OCI-LY3 (cell line): Measurements from ENCODE around the gene PCSK5.
A peak's percentile ranks its signal among the peaks of the same experiment; 100 is the strongest.

Experiments used
- H2AFZ ChIP-seq: fragments of 200-600, 300-600 bp; shearing (Covaris generic); 2 replicates; pipeline ENCODE4 v1.6.0; 2014; ENCODE audit warnings: antibody characterized with exemption, low read depth, low read length
- H3K27ac ChIP-seq: fragments of 200-600, 300-600 bp; sonication (generic); 2 replicates; pipeline ENCODE4 v1.5.1; 2014; ENCODE audit warnings: mild to moderate bottlenecking, low read length, moderate library complexity, mixed read lengths
- H3K27me3 ChIP-seq: fragments of 200-600, 300-600 bp; sonication (generic); 2 replicates; pipeline ENCODE4 v1.6.1; 2014; ENCODE audit warnings: low read depth, low read length, mixed read lengths
- H3K36me3 ChIP-seq: fragments of 200-600, 300-600 bp; sonication (generic); replicated peaks from 2 replicates; pipeline ENCODE3; 2014; ENCODE audit warnings: low read depth, low read length, mixed read lengths
- H3K4me1 ChIP-seq: fragments of 300-600, 200-600 bp; sonication (generic); 2 replicates; pipeline ENCODE4 v1.6.1; 2014; ENCODE audit warnings: low read length, mixed read lengths
- H3K4me2 ChIP-seq: fragments of 200-600, 300-600 bp; sonication (generic); 2 replicates; pipeline ENCODE4 v1.6.1; 2014; ENCODE audit warnings: low read length, mixed read lengths
- H3K4me3 ChIP-seq: fragments of 300-600, 200-600 bp; sonication (generic); 2 replicates; pipeline ENCODE4 v1.5.1; 2014; ENCODE audit warnings: antibody characterized with exemption, mild to moderate bottlenecking, low read length, moderate library complexity
- H3K79me2 ChIP-seq: fragments of 300-600, 200-600 bp; shearing (Covaris generic); 2 replicates; pipeline ENCODE4 v1.6.1; 2014; ENCODE audit warnings: mild to moderate bottlenecking, low read length, mixed read lengths
- H3K9ac ChIP-seq: fragments of 300-600, 200-600 bp; shearing (Covaris generic); 2 replicates; pipeline ENCODE4 v1.6.0; 2014; ENCODE audit warnings: mild to moderate bottlenecking, low read length, moderate library complexity
- H3K9me3 ChIP-seq: fragments of 200-600, 300-600 bp; shearing (Covaris generic); 2 replicates; pipeline ENCODE4 v1.6.1; 2014; ENCODE audit warnings: low read length, mixed read lengths; ENCODE audit not compliant: insufficient read depth
- H4K20me1 ChIP-seq: fragments of 200-600, 300-600 bp; sonication (generic); 2 replicates; pipeline ENCODE4 v1.6.1; 2016; ENCODE audit warnings: low read length, mixed read lengths; ENCODE audit not compliant: insufficient read depth
- CTCF ChIP-seq: fragments of 200-600, 300-600 bp; sonication (generic); IDR thresholded peaks from 2 replicates; pipeline ENCODE4 v1.5.1; 2014; ENCODE audit warnings: antibody characterized with exemption, low read length, low read depth
- EZH2phosphoT487 ChIP-seq: fragments of 200-600 bp; shearing (Covaris generic); IDR thresholded peaks from 2 replicates; pipeline ENCODE4 v1.6.1; 2018; ENCODE audit warnings: antibody characterized with exemption, mixed run types, low read depth

The PCSK5 gene

GRCh38 chr9:76185432-76185831 lies 295.0 kb downstream of the PCSK5 start:
- H3K9me3 ChIP-seq: no peaks in the 10 kb centered on the region
- H3K27me3 ChIP-seq: 0 out of 2 replicates have a peak, but pooled peaks cover 4% of the 10 kb centered on the region
- TF ChIP-seq CTCF (no peak), EZH2phosphoT487 (no peak)
- no peak overlapping the region for H3K9ac ChIP-seq
- H3K27ac ChIP-seq: no peak overlapping the region
- no peaks in the 10 kb centered on the region for H3K4me1 ChIP-seq
- no peak overlapping the region for H2AFZ ChIP-seq
- H4K20me1 ChIP-seq: no peaks in the 10 kb centered on the region
- H3K4me3 ChIP-seq: no peak overlapping the region
- H3K79me2 ChIP-seq: no peaks in the 10 kb centered on the region
- no peaks in the 10 kb centered on the region for H3K36me3 ChIP-seq
- H3K4me2 ChIP-seq: no peak overlapping the region

GRCh38 chr9:76188286-76188685 lies 297.8 kb downstream of the PCSK5 start:
- Histone ChIP-seq H3K4me2 (no peak overlapping the region), H4K20me1 (no peaks in the 10 kb centered on the region), H3K4me3 (no peak overlapping the region), H3K27ac (no peak overlapping the region), H3K9me3 (no peaks in the 10 kb centered on the region), H3K79me2 (no peaks in the 10 kb centered on the region), H3K4me1 (peaks cover 8% of the 10 kb centered on the region), H3K27me3 (0 out of 2 replicates have a peak, but pooled peaks cover 7% of the 10 kb centered on the region), H3K9ac (no peak overlapping the region), H3K36me3 (no peaks in the 10 kb centered on the region), H2AFZ (no peak overlapping the region)
- no peak for TF ChIP-seq EZH2phosphoT487
- no peak for TF ChIP-seq CTCF

- Histone ChIP-seq H3K4me3 (no peak overlapping the region), H4K20me1 (no peaks in the 10 kb centered on the region), H3K9ac (no peak overlapping the region), H3K9me3 (no peaks in the 10 kb centered on the region), H2AFZ (no peak overlapping the region), H3K36me3 (no peaks in the 10 kb centered on the region), H3K27me3 (0 out of 2 replicates have a peak, but pooled peaks cover 7% of the 10 kb centered on the region), H3K4me2 (no peak overlapping the region), H3K79me2 (no peaks in the 10 kb centered on the region), H3K4me1 (peaks cover 8% of the 10 kb centered on the region), H3K27ac (no peak overlapping the region)
- TF ChIP-seq CTCF: no peak
- no peak for TF ChIP-seq EZH2phosphoT487
Observed at GRCh38 chr9:76188905-76189304, 298.4 kb downstream of the PCSK5 start.

GRCh38 chr9:76191493-76191892 lies 301.0 kb downstream of the PCSK5 start:
- Histone ChIP-seq H2AFZ (no peak overlapping the region), H3K9ac (no peak overlapping the region), H3K79me2 (no peaks in the 10 kb centered on the region), H3K4me2 (0 out of 2 replicates have a peak overlapping the region, but pooled peaks have one; percentile 8), H4K20me1 (no peaks in the 10 kb centered on the region), H3K4me1 (peaks cover 8% of the 10 kb centered on the region), H3K4me3 (no peak overlapping the region), H3K9me3 (no peaks in the 10 kb centered on the region), H3K27me3 (0 out of 2 replicates have a peak, but pooled peaks cover 7% of the 10 kb centered on the region), H3K27ac (no peak overlapping the region), H3K36me3 (no peaks in the 10 kb centered on the region)
- no peak for TF ChIP-seq CTCF
- TF ChIP-seq EZH2phosphoT487: no peak
